ENCODE data around the gene BACH2. TPM values are rescaled to one million over a fixed set of nuclear protein-coding genes. Genes with fewer than 3 reads are reported as not detected.

Gene BACH2
- total and polyA plus RNA-seq, 9 of the 15 experiments (the other 6 are each of a cell fraction or from before 2014, with no cell fraction given) = 0.06 to 3.1 (median 0.59) TPM

DNA sequence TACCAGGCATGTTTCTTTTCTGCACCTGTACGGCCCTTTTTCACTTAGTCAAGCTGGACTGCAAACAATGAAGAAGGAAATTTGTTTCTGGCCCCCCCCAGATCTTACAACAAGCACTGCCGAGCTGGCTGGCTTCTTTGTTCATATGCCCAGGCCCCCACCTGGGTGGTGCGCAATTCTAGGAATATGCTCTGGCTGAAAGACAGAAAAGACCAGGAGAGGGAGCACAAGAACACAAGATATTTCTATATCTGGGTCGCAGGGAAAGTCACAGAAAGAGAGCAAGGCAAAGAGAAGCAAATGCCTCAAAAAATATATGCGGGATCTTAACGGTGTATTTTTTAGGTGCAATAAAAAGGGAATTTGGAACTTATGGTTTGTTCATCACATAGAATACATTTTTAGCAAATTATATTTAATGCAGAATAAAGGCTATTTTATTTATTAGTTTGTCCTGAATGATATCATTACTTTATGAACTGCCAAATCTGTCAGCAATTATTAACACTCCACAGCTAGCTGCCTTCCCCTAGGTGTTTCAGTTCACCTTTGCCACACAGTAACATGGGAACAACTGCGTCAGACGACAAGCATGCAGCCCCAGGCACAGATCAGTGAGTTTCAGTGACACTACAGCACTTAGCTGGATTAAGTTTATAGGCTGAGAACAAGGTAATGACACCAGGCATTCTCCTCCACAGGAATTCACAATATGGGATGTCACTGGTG lies 325.9 kb downstream of the BACH2 start (continued):
- TF ChIP-seq, protein P1, sequence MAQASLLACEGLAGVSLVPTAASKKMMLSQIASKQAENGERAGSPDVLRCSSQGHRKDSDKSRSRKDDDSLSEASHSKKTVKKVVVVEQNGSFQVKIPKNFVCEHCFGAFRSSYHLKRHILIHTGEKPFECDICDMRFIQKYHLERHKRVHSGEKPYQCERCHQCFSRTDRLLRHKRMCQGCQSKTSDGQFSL (CRISPR knock-in tag; IDR thresholded peaks at IDR 0.05) = 0 out of 2 replicates have a peak, but pooled peaks have one; percentile 22
- TF ChIP-seq, protein P1 (tag; IDR thresholded peaks at IDR 0.05) = no peak
- no peak for TF ChIP-seq ADNP (tag; IDR thresholded peaks at IDR 0.05)
- no peak for TF ChIP-seq HNRNPLL (IDR thresholded peaks at IDR 0.05; ENCODE audit: low read depth, low read length, poor library complexity, severe bottlenecking)
- no peak for TF ChIP-seq HDAC3 (IDR thresholded peaks at IDR 0.05; ENCODE audit: borderline replicate concordance, partially characterized antibody)
- TF ChIP-seq, protein P2, sequence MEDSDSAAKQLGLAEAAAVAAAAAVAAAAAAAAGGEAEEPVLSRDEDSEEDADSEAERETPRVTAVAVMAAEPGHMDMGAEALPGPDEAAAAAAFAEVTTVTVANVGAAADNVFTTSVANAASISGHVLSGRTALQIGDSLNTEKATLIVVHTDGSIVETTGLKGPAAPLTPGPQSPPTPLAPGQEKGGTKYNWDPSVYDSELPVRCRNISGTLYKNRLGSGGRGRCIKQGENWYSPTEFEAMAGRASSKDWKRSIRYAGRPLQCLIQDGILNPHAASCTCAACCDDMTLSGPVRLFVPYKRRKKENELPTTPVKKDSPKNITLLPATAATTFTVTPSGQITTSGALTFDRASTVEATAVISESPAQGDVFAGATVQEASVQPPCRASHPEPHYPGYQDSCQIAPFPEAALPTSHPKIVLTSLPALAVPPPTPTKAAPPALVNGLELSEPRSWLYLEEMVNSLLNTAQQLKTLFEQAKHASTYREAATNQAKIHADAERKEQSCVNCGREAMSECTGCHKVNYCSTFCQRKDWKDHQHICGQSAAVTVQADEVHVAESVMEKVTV (CRISPR knock-in tag; IDR thresholded peaks at IDR 0.05) = peak; percentile 86
- TF ChIP-seq MAFG (tag; conservative IDR thresholded peaks at IDR 0.05) = no peak
- TF ChIP-seq, protein P3, sequence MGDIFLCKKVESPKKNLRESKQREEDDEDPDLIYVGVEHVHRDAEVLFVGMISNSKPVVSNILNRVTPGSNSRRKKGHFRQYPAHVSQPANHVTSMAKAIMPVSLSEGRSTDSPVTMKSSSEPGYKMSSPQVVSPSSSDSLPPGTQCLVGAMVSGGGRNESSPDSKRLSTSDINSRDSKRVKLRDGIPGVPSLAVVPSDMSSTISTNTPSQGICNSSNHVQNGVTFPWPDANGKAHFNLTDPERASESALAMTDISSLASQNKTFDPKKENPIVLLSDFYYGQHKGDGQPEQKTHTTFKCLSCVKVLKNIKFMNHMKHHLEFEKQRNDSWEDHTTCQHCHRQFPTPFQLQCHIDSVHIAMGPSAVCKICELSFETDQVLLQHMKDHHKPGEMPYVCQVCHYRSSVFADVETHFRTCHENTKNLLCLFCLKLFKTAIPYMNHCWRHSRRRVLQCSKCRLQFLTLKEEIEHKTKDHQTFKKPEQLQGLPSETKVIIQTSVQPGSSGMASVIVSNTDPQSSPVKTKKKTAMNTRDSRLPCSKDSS (IDR thresholded peaks at IDR 0.05; ENCODE audit: low read depth, partially characterized antibody) = no peak
- TF ChIP-seq STAT5B (CRISPR knock-in tag; IDR thresholded peaks at IDR 0.05) = no peak
- no peak for TF ChIP-seq KAT7 (CRISPR knock-in tag; IDR thresholded peaks at IDR 0.05; ENCODE audit: borderline replicate concordance)
- no peak for TF ChIP-seq PPARD (CRISPR knock-in tag; IDR thresholded peaks at IDR 0.05)
- TF ChIP-seq RAD21 (CRISPR knock-in tag; conservative IDR thresholded peaks at IDR 0.05 in 1 of 2, IDR thresholded peaks at IDR 0.05 in 1 of 2) = peak; percentile 83 to 89
- TF ChIP-seq, protein P4, sequence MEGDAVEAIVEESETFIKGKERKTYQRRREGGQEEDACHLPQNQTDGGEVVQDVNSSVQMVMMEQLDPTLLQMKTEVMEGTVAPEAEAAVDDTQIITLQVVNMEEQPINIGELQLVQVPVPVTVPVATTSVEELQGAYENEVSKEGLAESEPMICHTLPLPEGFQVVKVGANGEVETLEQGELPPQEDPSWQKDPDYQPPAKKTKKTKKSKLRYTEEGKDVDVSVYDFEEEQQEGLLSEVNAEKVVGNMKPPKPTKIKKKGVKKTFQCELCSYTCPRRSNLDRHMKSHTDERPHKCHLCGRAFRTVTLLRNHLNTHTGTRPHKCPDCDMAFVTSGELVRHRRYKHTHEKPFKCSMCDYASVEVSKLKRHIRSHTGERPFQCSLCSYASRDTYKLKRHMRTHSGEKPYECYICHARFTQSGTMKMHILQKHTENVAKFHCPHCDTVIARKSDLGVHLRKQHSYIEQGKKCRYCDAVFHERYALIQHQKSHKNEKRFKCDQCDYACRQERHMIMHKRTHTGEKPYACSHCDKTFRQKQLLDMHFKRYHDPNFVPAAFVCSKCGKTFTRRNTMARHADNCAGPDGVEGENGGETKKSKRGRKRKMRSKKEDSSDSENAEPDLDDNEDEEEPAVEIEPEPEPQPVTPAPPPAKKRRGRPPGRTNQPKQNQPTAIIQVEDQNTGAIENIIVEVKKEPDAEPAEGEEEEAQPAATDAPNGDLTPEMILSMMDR (IDR thresholded peaks at IDR 0.05 in 2 of 3, conservative IDR thresholded peaks at IDR 0.05 in 1 of 3; ENCODE audit: insufficient read depth in 2 of 3, low read depth in 1 of 3, low read length in 3 of 3) = peak; percentile 62 to 76 (median 62); a peak in 5 of 6 replicates
- TF ChIP-seq STAT5A (IDR thresholded peaks at IDR 0.05; ENCODE audit: borderline replicate concordance, low read length) = 0 out of 2 replicates have a peak, but pooled peaks have one; percentile 6
- TF ChIP-seq, protein P5, sequence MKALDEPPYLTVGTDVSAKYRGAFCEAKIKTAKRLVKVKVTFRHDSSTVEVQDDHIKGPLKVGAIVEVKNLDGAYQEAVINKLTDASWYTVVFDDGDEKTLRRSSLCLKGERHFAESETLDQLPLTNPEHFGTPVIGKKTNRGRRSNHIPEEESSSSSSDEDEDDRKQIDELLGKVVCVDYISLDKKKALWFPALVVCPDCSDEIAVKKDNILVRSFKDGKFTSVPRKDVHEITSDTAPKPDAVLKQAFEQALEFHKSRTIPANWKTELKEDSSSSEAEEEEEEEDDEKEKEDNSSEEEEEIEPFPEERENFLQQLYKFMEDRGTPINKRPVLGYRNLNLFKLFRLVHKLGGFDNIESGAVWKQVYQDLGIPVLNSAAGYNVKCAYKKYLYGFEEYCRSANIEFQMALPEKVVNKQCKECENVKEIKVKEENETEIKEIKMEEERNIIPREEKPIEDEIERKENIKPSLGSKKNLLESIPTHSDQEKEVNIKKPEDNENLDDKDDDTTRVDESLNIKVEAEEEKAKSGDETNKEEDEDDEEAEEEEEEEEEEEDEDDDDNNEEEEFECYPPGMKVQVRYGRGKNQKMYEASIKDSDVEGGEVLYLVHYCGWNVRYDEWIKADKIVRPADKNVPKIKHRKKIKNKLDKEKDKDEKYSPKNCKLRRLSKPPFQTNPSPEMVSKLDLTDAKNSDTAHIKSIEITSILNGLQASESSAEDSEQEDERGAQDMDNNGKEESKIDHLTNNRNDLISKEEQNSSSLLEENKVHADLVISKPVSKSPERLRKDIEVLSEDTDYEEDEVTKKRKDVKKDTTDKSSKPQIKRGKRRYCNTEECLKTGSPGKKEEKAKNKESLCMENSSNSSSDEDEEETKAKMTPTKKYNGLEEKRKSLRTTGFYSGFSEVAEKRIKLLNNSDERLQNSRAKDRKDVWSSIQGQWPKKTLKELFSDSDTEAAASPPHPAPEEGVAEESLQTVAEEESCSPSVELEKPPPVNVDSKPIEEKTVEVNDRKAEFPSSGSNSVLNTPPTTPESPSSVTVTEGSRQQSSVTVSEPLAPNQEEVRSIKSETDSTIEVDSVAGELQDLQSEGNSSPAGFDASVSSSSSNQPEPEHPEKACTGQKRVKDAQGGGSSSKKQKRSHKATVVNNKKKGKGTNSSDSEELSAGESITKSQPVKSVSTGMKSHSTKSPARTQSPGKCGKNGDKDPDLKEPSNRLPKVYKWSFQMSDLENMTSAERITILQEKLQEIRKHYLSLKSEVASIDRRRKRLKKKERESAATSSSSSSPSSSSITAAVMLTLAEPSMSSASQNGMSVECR (CRISPR knock-in tag; IDR thresholded peaks at IDR 0.05) = no peak

Measured in K562 (cell line).